ENCODE measurements around the gene TTN.
"Not testable (repeated sequence)": the region's sequence is repeated elsewhere in the genome, so short reads cannot be mapped to it uniquely, and the experiment has no call there.

TTN gene

GRCh38 chr2:178692845-178693244 is 114.4 kb downstream of the TTN start:
- no peak for TF ChIP-seq POLR2AphosphoS5 (IDR thresholded peaks at IDR 0.05; ENCODE audit: low read depth, low read length)
- TF ChIP-seq POLR2A (IDR thresholded peaks at IDR 0.05; ENCODE audit: low read depth, low read length): no peak
- TF ChIP-seq TAF1 (IDR thresholded peaks at IDR 0.05; ENCODE audit: borderline replicate concordance, low read depth, low read length): no peak
- FAIRE-seq (no peak), DNase-seq (ENCODE audit: insufficient read length) (no peak)

GRCh38 chr2:178689808-178690207 is 117.4 kb downstream of the TTN start:
- FAIRE-seq: no peak
- DNase-seq (ENCODE audit: insufficient read length): no peak
- TF ChIP-seq TAF1 (IDR thresholded peaks at IDR 0.05; ENCODE audit: borderline replicate concordance, low read depth, low read length) (no peak), POLR2AphosphoS5 (IDR thresholded peaks at IDR 0.05; ENCODE audit: low read depth, low read length) (no peak), POLR2A (IDR thresholded peaks at IDR 0.05; ENCODE audit: low read depth, low read length) (no peak)

GRCh38 chr2:178683877-178684276 is 123.3 kb downstream of the TTN start:
- FAIRE-seq (no peak), DNase-seq (ENCODE audit: insufficient read length) (no peak)
- no peak for TF ChIP-seq POLR2AphosphoS5 (IDR thresholded peaks at IDR 0.05; ENCODE audit: low read depth, low read length)
- TF ChIP-seq TAF1 (IDR thresholded peaks at IDR 0.05; ENCODE audit: borderline replicate concordance, low read depth, low read length): no peak
- TF ChIP-seq POLR2A (IDR thresholded peaks at IDR 0.05; ENCODE audit: low read depth, low read length): no peak

GRCh38 chr2:178681081-178681480 is 126.1 kb downstream of the TTN start:
- FAIRE-seq (no peak), DNase-seq (ENCODE audit: insufficient read length) (no peak)
- TF ChIP-seq POLR2A (IDR thresholded peaks at IDR 0.05; ENCODE audit: low read depth, low read length) (no peak), POLR2AphosphoS5 (IDR thresholded peaks at IDR 0.05; ENCODE audit: low read depth, low read length) (no peak), TAF1 (IDR thresholded peaks at IDR 0.05; ENCODE audit: borderline replicate concordance, low read depth, low read length) (no peak)

DNA sequence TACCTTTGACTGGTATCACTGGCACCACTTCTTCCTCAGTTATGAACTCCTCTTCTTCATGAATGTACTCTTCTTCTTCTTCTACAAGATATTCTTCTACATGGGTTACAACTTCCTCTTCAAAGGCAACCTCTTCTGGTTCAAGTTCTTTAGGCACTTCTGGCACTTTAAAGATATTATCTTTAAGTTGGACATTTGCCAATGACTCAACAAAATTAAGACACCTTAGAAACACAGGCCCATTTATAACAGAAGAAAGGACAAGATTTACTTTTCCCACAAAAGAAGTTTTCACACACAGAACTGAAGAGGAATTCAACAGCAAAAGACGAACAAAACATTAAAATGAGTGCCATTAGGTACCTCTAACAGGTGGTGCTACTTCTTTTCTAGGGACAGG is 127.3 kb downstream of the TTN start:
- no peak for TF ChIP-seq POLR2A (IDR thresholded peaks at IDR 0.05; ENCODE audit: low read depth, low read length)
- no peak for TF ChIP-seq TAF1 (IDR thresholded peaks at IDR 0.05; ENCODE audit: borderline replicate concordance, low read depth, low read length)
- no peak for TF ChIP-seq POLR2AphosphoS5 (IDR thresholded peaks at IDR 0.05; ENCODE audit: low read depth, low read length)
- FAIRE-seq: no peak

GRCh38 chr2:178677599-178677998 is 129.6 kb downstream of the TTN start:
- DNase-seq (ENCODE audit: insufficient read length): no peak
- FAIRE-seq: no peak

More for the DNA sequence above, 127.3 kb downstream of the TTN start:
- DNase-seq (ENCODE audit: insufficient read length): no peak

DNA sequence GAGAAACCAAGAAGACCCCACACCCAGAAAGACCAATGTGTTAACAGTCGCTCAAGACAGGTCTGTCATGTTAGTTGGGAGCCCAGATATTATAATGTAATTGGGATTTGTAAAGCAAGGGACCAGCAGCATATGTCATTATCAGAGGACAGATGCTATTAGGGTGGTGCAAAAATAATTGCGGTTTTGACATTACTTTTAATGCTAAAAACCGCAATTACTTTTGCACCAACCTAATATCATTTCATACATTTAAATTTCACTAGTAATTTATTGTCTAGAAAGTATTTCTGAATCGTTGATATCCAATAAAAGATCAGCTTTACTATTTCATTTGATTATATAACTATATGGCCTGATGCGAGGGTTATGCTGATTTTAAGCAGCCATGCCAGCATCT is 131.2 kb downstream of the TTN start:
- FAIRE-seq (no peak), DNase-seq (ENCODE audit: insufficient read length) (no peak)

More at GRCh38 chr2:178677599-178677998, 129.6 kb downstream of the TTN start:
- no peak for TF ChIP-seq POLR2A (IDR thresholded peaks at IDR 0.05; ENCODE audit: low read depth, low read length)
- TF ChIP-seq TAF1 (IDR thresholded peaks at IDR 0.05; ENCODE audit: borderline replicate concordance, low read depth, low read length): no peak
- no peak for TF ChIP-seq POLR2AphosphoS5 (IDR thresholded peaks at IDR 0.05; ENCODE audit: low read depth, low read length)

GRCh38 chr2:178674122-178674521 is 133.1 kb downstream of the TTN start:
- DNase-seq (ENCODE audit: insufficient read length) (no peak), FAIRE-seq (no peak)
- TF ChIP-seq POLR2A (IDR thresholded peaks at IDR 0.05; ENCODE audit: low read depth, low read length) (no peak), TAF1 (IDR thresholded peaks at IDR 0.05; ENCODE audit: borderline replicate concordance, low read depth, low read length) (no peak), POLR2AphosphoS5 (IDR thresholded peaks at IDR 0.05; ENCODE audit: low read depth, low read length) (no peak)

More for the DNA sequence above, 131.2 kb downstream of the TTN start:
- TF ChIP-seq POLR2AphosphoS5 (IDR thresholded peaks at IDR 0.05; ENCODE audit: low read depth, low read length) (no peak), POLR2A (IDR thresholded peaks at IDR 0.05; ENCODE audit: low read depth, low read length) (no peak), TAF1 (IDR thresholded peaks at IDR 0.05; ENCODE audit: borderline replicate concordance, low read depth, low read length) (no peak)

DNA sequence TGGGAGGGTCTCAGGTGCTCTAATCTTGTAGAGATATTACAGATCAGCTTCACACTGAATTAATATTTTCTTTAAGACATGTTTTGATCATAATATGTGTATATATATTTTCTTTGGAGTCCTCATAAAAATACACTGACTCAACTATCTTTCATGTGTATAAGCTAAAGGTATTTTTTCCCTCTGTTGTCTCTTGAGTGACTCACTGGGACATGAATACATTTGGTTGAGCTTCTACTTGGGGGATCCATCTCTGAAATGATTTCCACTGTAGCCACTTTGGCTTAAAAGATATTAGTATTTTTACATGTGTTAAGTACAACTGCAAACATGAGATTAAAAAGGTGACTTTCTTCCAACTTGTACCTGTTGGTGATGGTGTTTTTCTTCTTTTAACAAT is 140.8 kb downstream of the TTN start:
- FAIRE-seq (no peak), DNase-seq (ENCODE audit: insufficient read length) (no peak)
- TF ChIP-seq TAF1 (IDR thresholded peaks at IDR 0.05; ENCODE audit: borderline replicate concordance, low read depth, low read length) (no peak), POLR2AphosphoS5 (IDR thresholded peaks at IDR 0.05; ENCODE audit: low read depth, low read length) (no peak), POLR2A (IDR thresholded peaks at IDR 0.05; ENCODE audit: low read depth, low read length) (no peak)

DNA sequence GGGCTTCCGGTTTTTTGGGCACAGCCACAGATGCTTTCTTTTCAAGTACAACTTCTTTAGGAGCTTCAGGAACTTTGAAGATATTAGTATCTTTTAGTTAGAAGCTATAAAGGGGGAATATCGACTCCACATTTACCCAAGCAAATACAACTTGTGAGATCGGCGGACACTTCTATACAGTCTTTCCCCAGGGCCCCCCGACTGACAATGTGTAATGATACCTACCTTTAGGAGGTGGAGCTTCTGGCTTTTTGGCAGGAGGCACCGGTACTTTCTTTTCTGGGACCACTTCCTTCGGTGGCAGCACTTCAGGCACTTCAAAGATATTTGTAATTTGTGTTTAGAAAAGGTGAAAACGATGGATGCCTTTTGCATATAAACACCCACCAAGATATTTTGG is 148.7 kb downstream of the TTN start:
- FAIRE-seq; DNase-seq (ENCODE audit: insufficient read length): not testable (repeated sequence)

DNA sequence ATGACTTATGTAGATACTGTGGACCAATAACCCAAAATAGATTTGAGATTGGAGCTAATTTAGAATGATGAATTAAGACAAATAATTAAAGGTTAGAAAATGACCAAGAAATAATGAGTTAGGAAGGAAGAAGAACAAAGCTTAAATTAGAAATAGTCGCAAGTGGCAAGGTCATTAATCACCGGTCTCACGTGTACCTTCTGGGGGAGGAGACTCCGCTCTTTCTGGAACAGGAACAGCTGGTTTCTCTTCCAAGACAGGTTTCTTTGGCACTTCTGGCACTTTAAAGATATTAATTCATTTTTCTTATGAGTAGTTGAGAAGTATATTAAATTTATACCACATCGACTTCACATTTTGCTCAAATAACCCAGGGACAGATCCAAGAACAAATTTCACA is 156.7 kb downstream of the TTN start:
- TF ChIP-seq POLR2AphosphoS5 (IDR thresholded peaks at IDR 0.05; ENCODE audit: low read depth, low read length): no peak
- no peak for TF ChIP-seq TAF1 (IDR thresholded peaks at IDR 0.05; ENCODE audit: borderline replicate concordance, low read depth, low read length)
- no peak for TF ChIP-seq POLR2A (IDR thresholded peaks at IDR 0.05; ENCODE audit: low read depth, low read length)
- DNase-seq (ENCODE audit: insufficient read length) (no peak), FAIRE-seq (no peak)

DNA sequence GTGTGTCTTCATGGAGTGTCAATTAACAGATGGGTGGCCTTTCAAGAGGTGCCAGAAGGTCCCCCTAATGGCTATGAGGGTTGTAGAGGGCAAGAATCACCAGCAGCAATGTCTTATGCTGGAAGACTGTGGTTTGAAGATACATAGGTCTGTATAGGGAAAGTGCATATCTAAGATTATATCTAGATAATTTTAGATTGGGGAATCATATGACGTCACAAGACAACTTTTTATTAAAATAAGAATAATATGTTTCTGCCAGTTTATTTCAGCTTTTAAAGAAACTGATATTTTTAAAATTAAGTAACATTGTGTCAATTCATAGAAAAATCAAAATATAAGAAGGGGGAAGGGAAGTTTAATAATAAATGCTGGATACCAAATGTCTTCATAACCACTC is 162.3 kb downstream of the TTN start:
- FAIRE-seq: no peak
- no peak for DNase-seq (ENCODE audit: insufficient read length)
- TF ChIP-seq POLR2A (IDR thresholded peaks at IDR 0.05; ENCODE audit: low read depth, low read length) (no peak), POLR2AphosphoS5 (IDR thresholded peaks at IDR 0.05; ENCODE audit: low read depth, low read length) (no peak), TAF1 (IDR thresholded peaks at IDR 0.05; ENCODE audit: borderline replicate concordance, low read depth, low read length) (no peak)

DNA sequence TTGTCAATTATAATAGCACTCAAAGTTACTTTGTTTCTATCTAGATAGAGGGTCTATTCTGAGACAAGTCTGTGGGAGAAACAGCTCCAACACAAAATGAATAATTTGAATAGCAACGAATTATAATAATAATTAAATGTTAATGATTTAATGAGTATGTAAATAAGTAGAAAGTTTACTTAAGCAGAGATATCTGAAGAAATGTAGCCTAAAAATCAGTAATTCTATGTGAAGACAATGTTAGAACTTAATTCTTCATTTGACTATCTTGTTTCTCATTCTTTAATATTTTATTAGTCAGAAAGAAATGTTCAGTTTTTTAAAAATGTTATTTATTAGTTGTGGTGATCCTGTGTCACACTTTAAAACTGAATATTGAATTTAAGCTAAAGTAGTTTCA is 165.7 kb downstream of the TTN start:
- TF ChIP-seq TAF1 (IDR thresholded peaks at IDR 0.05; ENCODE audit: borderline replicate concordance, low read depth, low read length) (no peak), POLR2A (IDR thresholded peaks at IDR 0.05; ENCODE audit: low read depth, low read length) (no peak), POLR2AphosphoS5 (IDR thresholded peaks at IDR 0.05; ENCODE audit: low read depth, low read length) (no peak)
- FAIRE-seq: no peak
- DNase-seq (ENCODE audit: insufficient read length): no peak
